CD14-positive monocyte (primary cell): ENCODE measurements around the gene EPYC. TPM values are rescaled to one million over a fixed set of nuclear protein-coding genes. Genes with fewer than 3 reads are reported as not detected.

Experiments
- DNase-seq, 3 donors: peaks; one replicate each; pipeline ENCODE4 v3.0.0-alpha.2; 2011 to 2022
- H2AFZ ChIP-seq: 2 replicates; pipeline ENCODE4 v1.6.0; 2012; ENCODE audit warnings: mild to moderate bottlenecking, low read depth, low read length, inconsistent platforms; ENCODE audit not compliant: insufficient read depth, poor library complexity, severe bottlenecking
- H3K27ac ChIP-seq, 2 donors: 1 replicate in 1 of 2; 2 replicates in 1 of 2; pipeline ENCODE4 v1.5.1; 2012 to 2013; ENCODE audit warnings: low read length in 2 of 2, control low read depth in 1 of 2, inconsistent platforms in 1 of 2, low read depth in 1 of 2, mild to moderate bottlenecking in 1 of 2
- H3K27me3 ChIP-seq, 2 donors: one replicate each; pipeline versions ENCODE4 v1.6.0 to v1.6.1; 2011 to 2013; ENCODE audit warnings: low read length in 2 of 2; ENCODE audit not compliant: control insufficient read depth in 2 of 2, insufficient read depth in 2 of 2
- H3K36me3 ChIP-seq, 2 donors: replicated peaks in 1 of 2; 1 replicate in 1 of 2; 2 replicates in 1 of 2; pipeline versions ENCODE4 v1.5.1 to v1.6.1; 2012 to 2013; ENCODE audit warnings: low read length in 2 of 2, control low read depth in 1 of 2, inconsistent platforms in 1 of 2, mild to moderate bottlenecking in 1 of 2; ENCODE audit not compliant: insufficient read depth in 2 of 2, control insufficient read depth in 1 of 2
- H3K4me1 ChIP-seq, 2 donors: 1 replicate in 1 of 2; 2 replicates in 1 of 2; pipeline versions ENCODE4 v1.5.1 to v1.6.1; 2012 to 2013; ENCODE audit warnings: low read length in 2 of 2, control low read depth in 1 of 2, inconsistent platforms in 1 of 2, mild to moderate bottlenecking in 1 of 2, moderate library complexity in 1 of 2; ENCODE audit not compliant: insufficient read depth in 2 of 2, control insufficient read depth in 1 of 2
- H3K4me2 ChIP-seq: replicated peaks from 2 replicates; pipeline ENCODE3; 2012; ENCODE audit warnings: low read length, moderate library complexity, mild to moderate bottlenecking; ENCODE audit not compliant: poor library complexity, severe bottlenecking; ENCODE audit errors: extremely low read depth
- H3K4me3 ChIP-seq, 3 experiments: fragments of 200-600 bp in 1 of 3; sonication (generic) in 1 of 3; replicated peaks in 1 of 3; 1 replicate in 2 of 3; 2 replicates in 1 of 3; pipeline ENCODE4 v1.5.1; 2011 to 2013; ENCODE audit warnings: low read length in 3 of 3, mild to moderate bottlenecking in 3 of 3, control low read depth in 2 of 3, low read depth in 2 of 3, inconsistent platforms in 1 of 3, moderate library complexity in 1 of 3
- H3K79me2 ChIP-seq: 2 replicates; pipeline ENCODE4 v1.6.0; 2012; ENCODE audit warnings: mild to moderate bottlenecking, control low read depth, inconsistent platforms, low read length, moderate library complexity; ENCODE audit not compliant: insufficient read depth
- H3K9ac ChIP-seq: 2 replicates; pipeline ENCODE4 v1.6.0; 2017; ENCODE audit warnings: low read length, mild to moderate bottlenecking; ENCODE audit not compliant: insufficient read depth, poor library complexity, severe bottlenecking
- H3K9me3 ChIP-seq, 2 donors: replicated peaks in 1 of 2; 1 replicate in 1 of 2; 2 replicates in 1 of 2; pipeline versions ENCODE4 v1.5.1 to v1.6.1; 2012 to 2013; ENCODE audit warnings: low read length in 2 of 2, control low read depth in 1 of 2; ENCODE audit not compliant: control insufficient read depth in 1 of 2, insufficient read depth in 1 of 2
- H4K20me1 ChIP-seq: 2 replicates; pipeline ENCODE4 v1.6.0; 2012; ENCODE audit warnings: mild to moderate bottlenecking, low read length, control low read depth, moderate library complexity; ENCODE audit not compliant: insufficient read depth
- H3K27ac Mint-ChIP-seq, 7 donors: one replicate each; pipeline ENCODE4 v1.8.0; 2020; ENCODE audit warnings: mild to moderate bottlenecking in 7 of 7, mixed read lengths in 7 of 7, moderate library complexity in 6 of 7, inconsistent platforms in 2 of 7
- H3K27me3 Mint-ChIP-seq, 3 donors: one replicate each; pipeline ENCODE4 v1.8.0; 2021 to 2022; ENCODE audit warnings: low read depth in 3 of 3, mild to moderate bottlenecking in 3 of 3, mixed read lengths in 3 of 3, moderate library complexity in 3 of 3, inconsistent platforms in 1 of 3
- H3K36me3 Mint-ChIP-seq, 2 donors: one replicate each; pipeline ENCODE4 v1.8.0; 2020; ENCODE audit warnings: mixed read lengths in 2 of 2, inconsistent platforms in 1 of 2, mild to moderate bottlenecking in 1 of 2
- H3K4me1 Mint-ChIP-seq: one replicate; pipeline ENCODE4 v1.8.0; 2020; ENCODE audit warnings: mild to moderate bottlenecking, mixed read lengths
- H3K4me3 Mint-ChIP-seq, 2 donors: one replicate each; pipeline ENCODE4 v1.8.0; 2020; ENCODE audit warnings: mild to moderate bottlenecking in 2 of 2, mixed read lengths in 2 of 2, moderate library complexity in 1 of 2
- H3K9me3 Mint-ChIP-seq, 7 donors: one replicate each; pipeline ENCODE4 v1.8.0; 2020 to 2022; ENCODE audit warnings: mixed read lengths in 7 of 7, mild to moderate bottlenecking in 6 of 7, moderate library complexity in 6 of 7, inconsistent platforms in 2 of 7
- CTCF ChIP-seq: fragments of 200-600 bp; IDR thresholded peaks from one replicate; pipeline ENCODE4 v1.8.0; 2022; ENCODE audit warnings: antibody characterized with exemption, mild to moderate bottlenecking
- WGBS: methylation state at CpG from one replicate; pipeline ENCODE4 v1.1.5; 2013; ENCODE audit warnings: missing lambda C conversion rate; ENCODE audit not compliant: insufficient coverage; 5-methylcytosine and 5-hydroxymethylcytosine counted together
- intact Hi-C, 2 donors: fragments of 100-400 bp; cut with micrococcal nuclease; formaldehyde crosslinking; loops; one replicate each; pipeline versions ENCODE4 v1.15.0 to v1.15.1; 2023
- polyA plus RNA-seq, 3 donors: library from polyadenylated mRNA; depleted of rRNA in 1 of 3; unstranded in 2 of 3; stranded (reverse) in 1 of 3; fragments of 300-500 nt in 2 of 3; fragments of >200 nt in 1 of 3; fragmentation: Illumina TruSeq in 2 of 3; gene quantifications; 1 replicate in 2 of 3; 2 replicates in 1 of 3; pipeline ENCODE4 v1.2.3, GENCODE V29; 2012 to 2021

EPYC gene
- polyA plus RNA-seq, 3 donors, result not detected

GRCh38 chr12:90978117-90978770, 26.5 kb downstream of the EPYC start:
- H3K36me3 Mint-ChIP-seq, result no peaks in the 10 kb centered on the region
- intact Hi-C loops, result no loop called here

GRCh38 chr12:90977224-90977623, 27.5 kb downstream of the EPYC start:
- no peaks in the 10 kb centered on the region for H3K36me3 ChIP-seq
- no peaks in the 10 kb centered on the region for H3K9me3 Mint-ChIP-seq
- H3K27ac Mint-ChIP-seq, result no peak overlapping the region
- TF ChIP-seq CTCF, result no peak
- H3K4me1 Mint-ChIP-seq, result no peaks in the 10 kb centered on the region
- intact Hi-C loops, result no loop called here
- H3K27me3 Mint-ChIP-seq, result peaks cover 0 to 2% (median 1%) of the 10 kb centered on the region in 3 donors
- DNase-seq, result no peak
- H3K4me2 ChIP-seq, result no peak overlapping the region
- H3K27me3 ChIP-seq, result no peaks in the 10 kb centered on the region
- H3K4me3 Mint-ChIP-seq, result no peak overlapping the region
- H3K4me3 ChIP-seq, result no peak overlapping the region
- no peaks in the 10 kb centered on the region for H3K9me3 ChIP-seq
- H3K79me2 ChIP-seq, result no peaks in the 10 kb centered on the region
- no peak overlapping the region for H3K27ac ChIP-seq
- H3K4me1 ChIP-seq, result no peaks in the 10 kb centered on the region
- no peak overlapping the region for H3K9ac ChIP-seq
- H3K36me3 Mint-ChIP-seq, result no peaks in the 10 kb centered on the region
- no peak overlapping the region for H2AFZ ChIP-seq
- no CpG with 5 or more reads among the region's 1 CpG for WGBS
- no peaks in the 10 kb centered on the region for H4K20me1 ChIP-seq

More at GRCh38 chr12:90978117-90978770, 26.5 kb downstream of the EPYC start:
- no peaks in the 10 kb centered on the region for H3K9me3 Mint-ChIP-seq
- no peaks in the 10 kb centered on the region for H3K27me3 ChIP-seq
- H3K4me3 Mint-ChIP-seq, result no peak overlapping the region
- no peak for TF ChIP-seq CTCF
- no CpG with 5 or more reads among the region's 1 CpG for WGBS
- no peak overlapping the region for H3K4me2 ChIP-seq
- H3K36me3 ChIP-seq, result no peaks in the 10 kb centered on the region
- H3K27me3 Mint-ChIP-seq, result peaks cover 0 to 2% (median 1%) of the 10 kb centered on the region in 3 donors
- H4K20me1 ChIP-seq, result no peaks in the 10 kb centered on the region
- no peaks in the 10 kb centered on the region for H3K79me2 ChIP-seq
- no peaks in the 10 kb centered on the region for H3K4me1 ChIP-seq
- no peak overlapping the region for H3K27ac ChIP-seq
- no peak overlapping the region for H3K9ac ChIP-seq
- no peaks in the 10 kb centered on the region for H3K4me1 Mint-ChIP-seq
- DNase-seq, result no peak
- H3K9me3 ChIP-seq, result no peaks in the 10 kb centered on the region
- H2AFZ ChIP-seq, result no peak overlapping the region
- no peak overlapping the region for H3K27ac Mint-ChIP-seq
- no peak overlapping the region for H3K4me3 ChIP-seq
